ENCODE results near the gene CD47.

DNA sequence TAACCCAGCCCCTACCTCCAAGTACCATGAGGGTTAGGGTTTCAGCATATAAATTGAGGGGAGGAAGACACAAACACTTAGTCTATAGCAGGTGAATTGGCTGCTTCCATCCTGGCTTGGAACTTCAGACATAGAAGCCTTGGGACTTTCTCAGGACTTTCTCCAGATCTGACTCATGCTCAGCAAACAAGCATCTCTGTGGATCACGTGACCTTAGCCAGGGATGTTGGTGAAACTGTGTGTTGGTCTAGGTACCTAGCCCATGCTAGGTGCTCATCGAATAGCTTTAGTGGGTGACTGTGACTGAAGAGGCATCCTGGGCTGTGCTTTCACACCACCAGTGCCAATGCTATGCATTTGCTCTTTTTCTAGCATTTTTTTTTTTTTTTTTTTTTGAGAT lies 58.9 kb downstream of the CD47 start:
- TF ChIP-seq CTCF (IDR thresholded peaks at IDR 0.05 in 2 of 3, conservative IDR thresholded peaks at IDR 0.05 in 1 of 3; ENCODE audit: borderline replicate concordance in 1 of 3, insufficient read depth in 1 of 3, low read depth in 2 of 3, low read length in 2 of 3) (no peak), POLR2AphosphoS5 (IDR thresholded peaks at IDR 0.05; ENCODE audit: low read depth, low read length) (no peak), FOSL1 (IDR thresholded peaks at IDR 0.05; ENCODE audit: low read depth) (no peak), EZH2 (IDR thresholded peaks at IDR 0.05) (no peak), REST (IDR thresholded peaks at IDR 0.05; ENCODE audit: low read depth) (no peak), ATF3 (IDR thresholded peaks at IDR 0.05) (no peak), POLR2A (IDR thresholded peaks at IDR 0.05; ENCODE audit: borderline replicate concordance, extremely low read depth, insufficient read depth, insufficient read length) (no peak)
